GM18526 (cell line): Measurements from ENCODE around the gene ABCA7.

Experiments
- POLR2A ChIP-seq: IDR thresholded peaks from 3 replicates; pipeline ENCODE4 v1.6.1; 2011; ENCODE audit not compliant: insufficient read length; ENCODE audit errors: extremely low read depth

Gene ABCA7

GRCh38 chr19:1010586-1011510 lies 29.1 kb upstream of the ABCA7 start:
- no peak for TF ChIP-seq POLR2A

GRCh38 chr19:1011831-1012333 lies 28.0 kb upstream of the ABCA7 start:
- no peak for TF ChIP-seq POLR2A

GRCh38 chr19:1012334-1012733 lies 27.6 kb upstream of the ABCA7 start:
- TF ChIP-seq POLR2A, result no peak

- TF ChIP-seq POLR2A, result no peak
These were observed 26.7 kb upstream of the ABCA7 start for GRCh38 chr19:1013218-1013617.

- no peak for TF ChIP-seq POLR2A
These were observed 25.5 kb upstream of the ABCA7 start for GRCh38 chr19:1014161-1015060.

- TF ChIP-seq POLR2A, result no peak
These were observed 24.7 kb upstream of the ABCA7 start for GRCh38 chr19:1015061-1015781.

- no peak for TF ChIP-seq POLR2A
These were observed 23.9 kb upstream of the ABCA7 start for GRCh38 chr19:1015782-1016646.

GRCh38 chr19:1016647-1017114 lies 23.2 kb upstream of the ABCA7 start:
- no peak for TF ChIP-seq POLR2A

- TF ChIP-seq POLR2A, result no peak
These were observed 22.6 kb upstream of the ABCA7 start for GRCh38 chr19:1017115-1017905.

GRCh38 chr19:1017906-1018305 lies 22.0 kb upstream of the ABCA7 start:
- TF ChIP-seq POLR2A, result no peak

GRCh38 chr19:1018393-1018792 lies 21.5 kb upstream of the ABCA7 start:
- TF ChIP-seq POLR2A, result no peak

GRCh38 chr19:1018932-1019615 lies 20.8 kb upstream of the ABCA7 start:
- TF ChIP-seq POLR2A, result no peak

GRCh38 chr19:1019616-1019961 lies 20.3 kb upstream of the ABCA7 start:
- TF ChIP-seq POLR2A, result no peak
